Measurements from ENCODE around the gene ELP4. TPM values are rescaled to one million over a fixed set of nuclear protein-coding genes. Genes with fewer than 3 reads are reported as not detected.

Gene ELP4
- total and polyA plus RNA-seq, 12 donors = 9.8 to 19.5 (median 15.9) TPM

DNA sequence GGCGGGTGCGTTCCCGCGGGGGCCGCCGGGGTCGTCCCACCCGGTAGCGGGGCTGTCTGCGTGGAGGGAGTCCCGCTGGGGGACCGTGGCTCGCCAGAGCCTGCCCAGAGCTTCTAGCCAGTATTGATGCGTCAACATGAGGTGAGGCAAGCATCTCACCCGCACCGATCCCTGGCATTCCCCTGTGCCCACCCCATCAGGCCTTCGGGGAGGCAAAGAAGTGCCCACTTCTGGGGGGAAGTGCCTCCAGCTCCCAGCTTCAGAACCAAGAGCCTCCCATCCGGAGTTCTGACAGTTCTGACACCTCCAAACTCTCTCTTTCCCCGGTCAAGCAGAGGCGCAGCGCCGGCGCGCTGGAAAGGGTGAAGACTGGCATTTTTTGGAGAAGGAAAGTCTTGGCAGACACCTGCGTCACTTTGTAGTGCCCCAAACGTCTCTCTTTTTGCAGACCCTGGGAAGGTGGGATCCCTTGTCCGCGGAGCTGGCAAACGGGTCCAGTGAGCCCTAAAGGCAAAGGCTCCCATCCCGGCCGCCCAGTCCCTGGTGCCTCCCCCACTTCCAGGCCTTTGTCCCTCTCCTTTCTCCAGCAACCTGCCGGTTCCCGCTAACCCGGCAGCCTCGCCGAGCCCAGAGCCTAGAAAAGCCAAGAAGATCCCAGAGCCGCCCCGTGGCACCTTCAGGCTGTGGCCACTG lies 304.8 kb downstream of the ELP4 start:
- Histone ChIP-seq H3K27me3 (peaks cover 83 to 100% (median 99%) of the 10 kb centered on the region in 7 donors), H3K27ac (no peak overlapping the region), H3K9me3 (no peaks in the 10 kb centered on the region), H3K4me1 (peaks cover 44 to 88% (median 82%) of the 10 kb centered on the region in 9 donors), H3K36me3 (no peaks in the 10 kb centered on the region), H3K4me3 (peak overlapping the region in 6 of 10 donors; percentile 5 to 57 (median 51))
- WGBS, 2 donors = 3 to 4% methylated on average over 38 of the region's 38 CpGs
- ATAC-seq (no peak), DNase-seq (no peak)
- intact Hi-C loops (cut with DNase I) = loop anchor here in 1 of 10 donors (10.0 kb wide), 1 partner anchor 140 kb away; no protein-coding TSS in a partner anchor
- TF ChIP-seq, protein P1, sequence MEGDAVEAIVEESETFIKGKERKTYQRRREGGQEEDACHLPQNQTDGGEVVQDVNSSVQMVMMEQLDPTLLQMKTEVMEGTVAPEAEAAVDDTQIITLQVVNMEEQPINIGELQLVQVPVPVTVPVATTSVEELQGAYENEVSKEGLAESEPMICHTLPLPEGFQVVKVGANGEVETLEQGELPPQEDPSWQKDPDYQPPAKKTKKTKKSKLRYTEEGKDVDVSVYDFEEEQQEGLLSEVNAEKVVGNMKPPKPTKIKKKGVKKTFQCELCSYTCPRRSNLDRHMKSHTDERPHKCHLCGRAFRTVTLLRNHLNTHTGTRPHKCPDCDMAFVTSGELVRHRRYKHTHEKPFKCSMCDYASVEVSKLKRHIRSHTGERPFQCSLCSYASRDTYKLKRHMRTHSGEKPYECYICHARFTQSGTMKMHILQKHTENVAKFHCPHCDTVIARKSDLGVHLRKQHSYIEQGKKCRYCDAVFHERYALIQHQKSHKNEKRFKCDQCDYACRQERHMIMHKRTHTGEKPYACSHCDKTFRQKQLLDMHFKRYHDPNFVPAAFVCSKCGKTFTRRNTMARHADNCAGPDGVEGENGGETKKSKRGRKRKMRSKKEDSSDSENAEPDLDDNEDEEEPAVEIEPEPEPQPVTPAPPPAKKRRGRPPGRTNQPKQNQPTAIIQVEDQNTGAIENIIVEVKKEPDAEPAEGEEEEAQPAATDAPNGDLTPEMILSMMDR (IDR thresholded peaks at IDR 0.05) = no peak

DNA sequence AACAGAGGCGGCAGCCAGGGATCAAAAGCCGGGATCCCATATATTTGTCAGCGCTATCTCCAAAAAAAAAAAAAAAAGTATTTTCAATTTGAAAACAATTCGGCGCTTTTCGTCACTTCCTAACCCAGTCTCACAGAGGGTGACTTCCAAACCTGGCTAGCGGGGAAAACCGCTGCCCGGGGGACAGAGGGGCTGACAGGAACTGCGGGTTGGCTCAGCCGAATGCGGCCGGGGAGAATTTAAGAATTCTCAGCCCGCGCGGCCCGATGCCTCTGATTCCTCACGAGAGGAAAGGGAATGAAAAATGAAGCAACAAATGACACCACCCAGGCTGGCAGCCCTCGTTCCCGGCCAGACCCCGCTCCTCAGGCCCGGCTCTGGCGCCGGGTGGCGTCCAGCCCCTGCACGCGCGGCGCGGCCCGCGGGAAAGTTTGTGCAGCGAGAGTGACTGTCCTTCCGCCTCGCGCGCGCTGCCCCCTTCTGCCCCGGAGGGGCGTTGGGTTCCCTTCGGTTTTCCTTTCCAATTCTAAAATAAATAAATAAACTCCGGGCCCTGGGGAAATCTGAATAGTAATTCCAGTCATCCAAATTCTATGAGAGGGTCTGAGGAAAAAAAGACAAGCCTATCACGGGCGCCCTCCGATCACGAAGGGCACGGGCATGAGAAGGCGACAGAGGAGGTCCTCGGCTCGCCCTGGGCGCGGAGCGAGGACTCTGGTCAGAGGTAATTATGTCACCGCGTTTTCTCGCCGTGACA lies 306.3 kb downstream of the ELP4 start:
- Histone ChIP-seq H3K9me3 (no peaks in the 10 kb centered on the region), H3K36me3 (no peaks in the 10 kb centered on the region), H3K4me3 (peak overlapping the region; percentile 2 to 51 (median 34)), H3K27ac (no peak overlapping the region), H3K27me3 (peaks cover 83 to 100% (median 99%) of the 10 kb centered on the region in 7 donors), H3K4me1 (peaks cover 41 to 78% (median 67%) of the 10 kb centered on the region in 9 donors)
- no peak for DNase-seq
- 1 to 2% methylated on average over 57 of the region's 57 CpGs for whole genome bisulfite sequencing, 2 donors
- intact Hi-C loops (cut with DNase I) = loop anchor here in 1 of 10 donors (10.0 kb wide), 1 partner anchor 139 kb away; no protein-coding TSS in a partner anchor
- no peak for ATAC-seq
- TF ChIP-seq, protein P1 (IDR thresholded peaks at IDR 0.05) = no peak

DNA sequence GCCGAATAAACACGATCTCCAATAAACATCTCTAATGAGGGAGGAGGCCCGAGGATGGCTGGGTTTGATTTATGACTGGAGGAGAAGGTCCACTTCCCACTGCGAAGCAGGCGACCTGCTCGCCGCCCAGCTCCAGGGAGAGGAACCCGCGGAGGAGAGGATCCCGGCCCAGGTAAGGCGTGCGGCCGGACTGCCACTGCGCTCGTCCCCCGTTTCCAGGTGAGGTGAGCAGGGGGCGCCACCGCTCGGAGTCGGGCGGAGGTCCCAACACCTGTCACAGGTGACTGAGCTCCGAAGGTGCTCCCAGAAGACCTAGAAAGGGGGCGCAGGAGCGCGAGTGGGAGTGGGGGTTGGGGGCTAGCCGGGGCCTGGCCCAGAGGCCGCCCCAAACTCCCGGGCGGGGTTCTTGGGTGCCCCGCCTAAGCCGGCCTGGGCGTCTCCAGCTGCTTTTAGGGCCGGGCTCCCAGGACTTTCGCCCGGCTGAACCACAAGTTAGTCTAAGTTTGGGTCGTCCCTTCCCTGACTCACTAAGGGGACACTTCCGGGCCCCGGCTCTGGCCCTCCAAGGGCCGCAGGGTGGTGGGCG lies 307.0 kb downstream of the ELP4 start:
- TF ChIP-seq, protein P1 (IDR thresholded peaks at IDR 0.05) = no peak
- WGBS, 2 donors = 3% methylated on average over 34 to 40 of the region's 40 CpGs
- H3K27ac ChIP-seq = no peak overlapping the region
- no peak for ATAC-seq
- H3K4me3 ChIP-seq = peak overlapping the region in 9 of 10 donors; percentile 9 to 51 (median 37)
- no peak for DNase-seq
- intact Hi-C loops (cut with DNase I) = loop anchor here in 1 of 10 donors (10.0 kb wide), 1 partner anchor 138 kb away; no protein-coding TSS in a partner anchor
- peaks cover 83 to 100% (median 99%) of the 10 kb centered on the region in 7 donors for H3K27me3 ChIP-seq
- H3K36me3 ChIP-seq = no peaks in the 10 kb centered on the region
- no peaks in the 10 kb centered on the region for H3K9me3 ChIP-seq
- H3K4me1 ChIP-seq = peaks cover 37 to 71% (median 60%) of the 10 kb centered on the region in 9 donors

DNA sequence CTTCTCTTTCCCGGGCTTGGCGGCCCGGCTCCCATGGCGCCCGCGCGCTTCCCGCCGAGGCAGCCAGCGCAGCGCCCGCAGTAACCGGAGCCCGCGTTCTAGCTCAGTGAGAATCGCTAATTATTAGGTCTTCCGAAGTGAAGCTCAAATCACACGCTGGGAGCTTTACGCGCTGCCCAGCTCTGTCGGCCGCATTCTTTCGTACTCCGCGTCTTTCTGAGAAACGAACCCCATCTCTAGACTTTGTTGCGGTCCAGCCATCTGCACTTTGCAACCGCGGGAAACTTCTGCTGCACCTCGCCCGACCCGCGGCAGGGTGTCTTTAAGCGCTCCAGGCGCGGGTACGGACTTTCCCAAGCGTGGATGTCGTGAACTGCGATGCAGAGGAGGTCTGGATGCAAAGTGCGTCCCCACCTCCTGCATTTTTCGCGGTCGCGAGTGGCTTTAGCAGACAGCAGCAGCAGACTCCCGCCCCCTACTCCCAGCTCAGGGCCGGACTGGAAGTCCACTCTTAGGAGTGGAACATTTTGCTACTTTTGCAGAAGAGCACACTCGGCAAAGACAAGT lies 307.6 kb downstream of the ELP4 start:
- no peaks in the 10 kb centered on the region for H3K36me3 ChIP-seq
- peaks cover 82 to 100% (median 100%) of the 10 kb centered on the region in 7 donors for H3K27me3 ChIP-seq
- intact Hi-C loops (cut with DNase I) = loop anchor here in 1 of 10 donors (10.0 kb wide), 1 partner anchor 138 kb away; no protein-coding TSS in a partner anchor
- TF ChIP-seq, protein P1 (IDR thresholded peaks at IDR 0.05) = no peak
- DNase-seq = no peak
- no peaks in the 10 kb centered on the region for H3K9me3 ChIP-seq
- peaks cover 34 to 67% (median 56%) of the 10 kb centered on the region in 9 donors for H3K4me1 ChIP-seq
- H3K4me3 ChIP-seq = peak overlapping the region in 8 of 10 donors; percentile 9 to 51 (median 26)
- WGBS, 2 donors = 1 to 2% methylated on average over 48 of the region's 48 CpGs
- ATAC-seq = no peak
- H3K27ac ChIP-seq = no peak overlapping the region
